Right renal pelvis (tissue), 4 donors: ENCODE results near the gene GLRA1. TPM values are rescaled to one million over a fixed set of nuclear protein-coding genes. Genes with fewer than 3 reads are reported as not detected.
A peak's percentile ranks its signal among the peaks of the same experiment; 100 is the strongest.
"Not testable (repeated sequence)": the region's sequence is repeated elsewhere in the genome, so short reads cannot be mapped to it uniquely, and the experiment has no call there.

Source experiments
- DNase-seq, 4 donors: peaks; one replicate each; pipeline ENCODE4 v3.0.0-alpha.2; 2013; ENCODE audit warnings: low read depth in 4 of 4, low spot score in 3 of 4, missing footprints in 1 of 4
- polyA plus RNA-seq, 4 donors: library from polyadenylated mRNA; unstranded; fragments of 120-200 nt; gene quantifications; one replicate each; pipeline ENCODE4 v1.2.1, GENCODE V29; 2013; ENCODE audit not compliant: insufficient read length in 4 of 4

Gene GLRA1
- polyA plus RNA-seq, 4 donors, result 0.10 TPM; not detected in 3

DNA sequence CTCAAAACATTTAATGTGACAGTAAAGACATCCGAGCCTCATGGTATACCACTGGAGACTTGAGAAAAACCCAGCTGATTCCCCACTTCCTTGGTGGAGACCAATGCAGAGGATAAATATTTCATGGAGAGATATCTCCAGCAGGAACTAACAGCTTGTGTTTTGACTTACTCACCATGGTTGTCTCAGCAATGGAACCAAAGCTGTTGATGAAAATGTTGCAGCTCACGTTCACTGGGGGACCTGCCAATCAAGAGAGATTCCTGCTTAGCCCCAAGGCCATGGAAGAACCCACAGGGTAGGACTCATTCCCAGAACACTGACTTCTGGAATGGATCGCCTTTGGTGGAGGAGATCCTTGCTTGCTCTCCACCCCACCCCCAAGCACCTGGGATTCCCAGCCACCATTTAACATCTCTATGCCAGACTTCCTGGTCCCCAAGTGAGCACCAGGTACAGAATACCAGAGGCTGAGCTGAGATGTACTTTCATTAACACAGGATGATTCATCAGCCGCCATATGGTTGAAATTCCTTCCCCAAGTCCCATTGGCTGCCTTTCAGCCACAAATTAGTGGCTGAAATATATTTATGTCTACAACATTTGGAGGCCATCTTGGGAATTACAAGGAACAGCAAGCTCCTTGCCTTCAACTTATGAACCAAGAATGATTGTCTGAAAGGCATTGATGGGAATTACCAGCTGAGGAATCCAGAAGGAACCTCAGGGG lies 37.9 kb downstream of the GLRA1 start:
- no peak for DNase-seq

DNA sequence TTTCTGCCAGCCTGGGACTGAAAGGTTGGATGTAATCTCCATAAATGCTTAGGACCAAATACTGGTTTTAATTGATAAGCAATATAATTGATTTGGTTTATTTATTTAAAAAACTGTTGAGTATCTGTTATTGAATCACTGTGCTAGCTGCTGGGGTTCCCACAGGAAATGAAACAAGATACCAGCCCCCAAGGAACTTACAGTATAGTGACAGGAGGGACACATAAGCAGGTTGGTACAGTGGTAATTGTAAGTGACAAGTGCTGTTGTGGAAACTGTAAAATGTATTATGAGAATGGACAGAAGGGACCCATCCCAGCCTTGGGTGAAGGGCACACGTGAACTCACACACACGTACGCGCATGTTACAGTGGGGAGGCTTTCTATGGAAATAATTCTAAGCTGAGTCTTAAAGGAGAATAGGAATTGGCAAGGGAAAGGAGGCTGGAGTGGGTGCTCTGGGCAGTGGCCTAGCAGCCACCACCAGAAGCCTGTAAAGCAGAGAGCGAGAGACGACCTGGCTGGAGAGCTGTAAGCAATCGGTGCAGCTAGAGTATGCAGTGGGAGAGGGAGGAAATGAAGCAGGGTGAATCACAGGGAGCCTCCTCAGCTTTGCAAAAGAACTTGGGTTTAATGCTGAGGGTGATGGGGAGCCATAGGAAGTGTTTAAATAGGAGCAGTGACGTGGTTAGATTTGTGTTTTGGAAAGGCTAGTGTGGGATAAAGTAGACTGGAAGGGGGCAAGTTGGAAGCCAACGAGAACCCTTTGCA lies 39.3 kb downstream of the GLRA1 start:
- DNase-seq, result no peak

- DNase-seq, result no peak
Observed at GRCh38 chr5:151881621-151882225, 42.9 kb downstream of the GLRA1 start.

- no peak for DNase-seq
Observed at GRCh38 chr5:151880324-151880723, 44.3 kb downstream of the GLRA1 start.

GRCh38 chr5:151873701-151874100 lies 51.0 kb downstream of the GLRA1 start:
- DNase-seq, result no peak

- no peak for DNase-seq
Observed at GRCh38 chr5:151872701-151873100, 52.0 kb downstream of the GLRA1 start.

GRCh38 chr5:151870820-151871219 lies 53.8 kb downstream of the GLRA1 start:
- no peak for DNase-seq

DNA sequence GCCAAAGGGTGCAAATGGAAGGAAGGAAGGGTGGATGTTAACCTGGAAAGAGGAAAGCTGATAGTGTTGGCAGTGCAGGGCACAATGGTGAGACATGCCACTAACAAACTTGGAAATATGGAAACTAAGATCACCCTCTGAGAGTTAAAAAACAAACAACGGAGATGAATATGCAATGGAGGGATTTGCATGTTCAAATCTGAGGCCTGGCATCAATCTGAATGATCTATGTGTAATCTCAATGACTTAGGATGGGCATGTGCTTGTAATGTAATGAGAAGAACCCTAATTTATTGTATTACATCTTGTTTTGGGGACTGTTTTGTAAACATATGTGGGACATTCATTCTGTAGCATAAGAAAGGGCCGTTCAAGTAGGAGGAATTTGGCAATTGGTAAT lies 54.4 kb downstream of the GLRA1 start:
- DNase-seq, result no peak

DNA sequence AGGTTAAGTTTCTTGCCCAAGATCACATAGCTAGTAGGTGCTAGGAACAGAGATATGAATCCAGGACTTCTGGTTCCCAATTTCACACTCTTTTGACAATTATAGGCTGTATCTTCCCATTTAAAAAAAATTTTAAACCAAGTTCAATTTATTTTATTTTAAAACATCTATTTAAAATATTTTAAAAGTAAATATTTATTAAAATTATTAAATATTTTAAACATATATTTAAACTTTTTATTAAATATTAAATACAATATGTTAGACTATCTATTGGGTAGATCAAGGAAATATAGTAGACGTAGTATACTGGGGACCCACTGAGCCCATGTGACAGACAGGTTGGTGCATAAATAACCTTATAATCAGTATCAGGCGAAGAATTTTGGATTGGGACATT lies 54.8 kb downstream of the GLRA1 start:
- DNase-seq, result no peak

GRCh38 chr5:151868451-151868850 lies 56.2 kb downstream of the GLRA1 start:
- DNase-seq, result no peak

DNA sequence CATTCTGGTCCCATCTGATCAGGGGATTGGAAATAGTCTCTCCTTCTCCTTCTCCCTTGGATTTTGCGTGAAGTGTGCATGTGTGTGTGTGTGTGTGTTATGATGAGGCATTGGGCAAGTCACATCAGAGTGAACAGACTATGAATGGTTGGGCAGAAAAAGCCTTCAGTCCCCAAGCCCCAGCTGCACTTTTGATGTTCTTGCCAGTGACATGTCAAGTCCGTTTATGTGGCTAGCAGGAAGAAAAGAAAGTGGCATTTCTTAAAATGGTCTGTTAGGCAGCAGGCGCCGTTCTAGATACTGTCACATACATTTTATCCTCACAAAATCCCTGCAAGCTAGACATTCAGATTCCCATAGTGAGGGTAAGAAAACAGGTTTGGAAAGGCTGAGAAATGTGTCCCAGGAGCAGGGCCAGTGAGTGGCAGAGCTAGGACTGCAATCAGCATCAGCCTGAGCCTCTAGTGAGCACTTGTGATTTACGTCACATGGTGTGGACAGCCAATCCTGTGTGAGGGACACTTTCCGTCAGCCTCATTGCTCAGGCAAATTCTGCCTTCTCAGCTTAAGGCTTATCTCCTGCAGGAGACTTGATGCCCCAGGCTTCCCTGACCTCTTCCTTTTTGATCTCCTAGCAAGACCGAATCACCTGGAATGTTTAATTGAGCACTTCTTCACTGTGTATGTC lies 60.4 kb downstream of the GLRA1 start:
- DNase-seq, result no peak

DNA sequence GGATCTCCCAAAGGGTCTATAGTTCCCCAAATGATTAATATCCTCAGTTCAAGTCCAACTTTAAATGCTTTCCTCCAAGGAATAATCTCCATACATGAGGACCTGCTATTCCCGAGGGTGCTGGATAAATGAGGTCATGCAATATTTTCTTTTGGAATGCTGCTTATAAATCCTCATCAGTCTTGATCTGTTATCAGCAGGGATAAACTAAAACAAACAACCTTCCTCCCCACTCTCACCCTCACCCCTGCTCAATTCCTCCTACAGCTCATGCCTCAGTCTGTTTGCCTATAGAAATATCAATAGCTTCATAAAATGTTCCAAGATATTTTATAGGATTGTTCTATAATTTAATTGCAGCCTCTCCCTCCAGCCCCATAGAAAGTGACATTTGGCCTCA lies 61.1 kb downstream of the GLRA1 start:
- DNase-seq, result no peak

DNA sequence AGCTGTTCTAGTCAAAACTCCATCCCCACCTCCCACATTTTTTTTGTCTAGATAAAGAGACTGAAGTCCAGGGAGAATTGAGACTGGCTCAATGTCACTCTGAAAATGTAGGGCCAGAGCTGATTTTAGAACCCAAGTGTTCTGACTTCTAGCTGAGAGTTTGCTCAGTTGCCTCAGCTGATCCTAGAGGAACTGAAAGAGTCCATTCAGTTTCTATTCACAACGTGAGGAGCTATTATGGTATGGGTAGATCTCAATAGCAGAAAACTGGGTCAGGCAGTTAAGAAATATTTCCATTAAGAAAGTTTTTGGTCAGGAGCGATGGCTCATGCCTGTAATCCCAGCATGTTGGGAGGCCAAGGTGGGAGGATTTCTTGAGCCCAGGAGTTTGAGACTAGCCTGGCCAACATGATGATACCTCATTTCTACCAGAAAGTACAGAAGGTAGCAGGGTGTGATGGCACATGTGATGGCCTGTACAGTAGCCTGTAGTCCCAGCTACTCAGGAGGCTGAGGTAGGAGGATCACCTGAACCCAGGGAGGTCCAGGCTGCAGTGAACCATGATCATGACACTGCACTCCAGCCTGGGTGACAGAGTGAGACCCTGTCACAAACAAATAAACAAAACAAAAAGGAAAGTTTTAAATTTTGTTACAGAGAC lies 61.7 kb downstream of the GLRA1 start:
- no peak for DNase-seq

GRCh38 chr5:151860867-151861266 lies 63.8 kb downstream of the GLRA1 start:
- DNase-seq, result not testable (repeated sequence)

GRCh38 chr5:151856861-151857260 lies 67.8 kb downstream of the GLRA1 start:
- no peak for DNase-seq

DNA sequence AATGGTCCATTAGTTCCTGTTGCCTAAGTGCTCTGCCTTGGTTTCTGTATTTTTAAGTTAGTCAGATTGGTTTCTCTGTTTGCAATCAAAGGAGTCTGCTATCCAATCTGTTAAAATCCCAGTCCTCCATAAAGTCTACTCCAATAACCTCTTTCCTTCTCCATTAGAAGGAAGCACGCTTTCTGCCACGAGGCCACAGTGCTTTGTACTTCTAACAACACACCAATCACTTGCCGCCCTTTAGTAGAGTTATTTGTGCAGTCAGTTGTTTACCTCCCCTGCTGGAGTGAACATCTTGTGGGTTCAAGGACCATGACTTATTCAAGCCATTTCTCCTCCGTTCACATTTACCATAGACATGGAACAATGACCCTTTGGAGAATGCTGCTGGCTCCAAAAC lies 69.0 kb downstream of the GLRA1 start:
- no peak for DNase-seq

GRCh38 chr5:151847871-151848270 lies 76.8 kb downstream of the GLRA1 start:
- no peak for DNase-seq

GRCh38 chr5:151846765-151847164 lies 77.9 kb downstream of the GLRA1 start:
- DNase-seq, result no peak

DNA sequence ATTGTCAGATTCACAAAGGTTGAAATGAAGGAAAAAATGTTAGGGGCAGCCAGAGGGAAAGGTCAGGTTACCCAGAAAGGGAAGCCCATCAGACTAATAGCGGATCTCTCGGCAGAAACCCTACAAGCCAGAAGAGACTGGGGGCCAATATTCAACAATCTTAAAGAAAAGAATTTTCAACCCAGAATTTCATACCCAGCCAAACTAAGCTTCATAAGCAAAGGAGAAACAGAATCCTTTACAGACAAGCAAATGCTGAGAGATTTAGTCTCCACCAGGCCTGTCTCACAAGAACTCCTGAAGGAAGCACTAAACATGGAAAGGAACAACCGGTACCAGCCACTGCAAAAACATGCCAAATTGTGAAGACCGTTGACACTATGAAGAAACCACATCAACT lies 91.8 kb downstream of the GLRA1 start:
- DNase-seq, result not testable (repeated sequence)

GRCh38 chr5:151829370-151829769 lies 95.3 kb downstream of the GLRA1 start:
- no peak for DNase-seq

DNA sequence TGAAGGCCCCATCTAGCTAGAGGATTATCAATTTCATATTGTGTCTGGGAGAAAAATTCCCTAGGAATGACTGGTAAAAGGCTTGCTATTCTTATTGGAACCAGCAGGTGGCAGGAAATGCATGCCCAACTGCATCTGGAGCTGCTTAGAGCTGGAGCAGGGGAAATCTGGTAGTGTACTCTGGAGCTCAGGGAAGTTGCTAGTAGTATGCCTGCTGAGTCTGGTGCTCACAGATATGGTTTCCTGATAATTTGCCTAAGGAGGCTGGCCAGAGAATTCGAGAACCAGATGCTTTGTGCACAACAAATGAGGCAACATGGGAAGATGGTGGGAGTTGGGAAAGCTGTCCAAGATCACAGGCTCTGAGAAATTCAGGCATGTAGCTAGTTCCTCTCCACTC lies 99.2 kb downstream of the GLRA1 start:
- peak; percentile 29 to 47 (median 34) for DNase-seq
